Measurements from ENCODE around the gene JDP2.

DNA sequence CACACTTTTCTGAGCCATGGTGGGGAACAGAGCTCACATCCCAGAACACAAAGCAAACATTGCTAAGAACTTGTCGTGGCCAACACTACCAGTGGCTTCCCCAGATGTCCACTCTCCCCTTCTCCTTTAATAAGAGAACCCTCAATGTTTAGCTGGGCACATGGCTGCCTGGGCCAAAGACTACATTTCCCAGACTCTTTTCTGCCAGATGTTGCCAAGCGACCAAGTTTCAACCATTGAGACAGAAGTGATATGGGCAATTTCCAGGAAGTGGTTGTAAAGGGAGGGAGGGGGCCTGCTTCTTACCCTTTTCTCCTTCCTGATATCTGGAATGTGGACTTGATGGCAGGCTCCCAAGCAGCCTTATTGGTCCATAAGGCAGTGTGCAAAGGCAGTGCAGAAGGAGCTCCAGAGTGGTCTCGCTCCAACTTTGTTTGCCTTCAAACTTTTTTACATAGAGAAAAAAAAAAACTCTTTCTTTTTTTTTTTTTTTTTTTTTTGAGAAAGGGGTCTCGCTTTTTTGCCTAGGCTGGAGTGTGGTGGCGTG, 24.9 kb upstream of the JDP2 start:
- no peak for TF ChIP-seq SUZ12 (IDR thresholded peaks at IDR 0.05)
- TF ChIP-seq SP1 (IDR thresholded peaks at IDR 0.05) = no peak

Measured in HEK293T (cell line).